IMR-90 (cell line): ENCODE data around the gene SUGCT. TPM values are rescaled to one million over a fixed set of nuclear protein-coding genes. Genes with fewer than 3 reads are reported as not detected.

Source experiments
- ATAC-seq: fragments of 200-7000 bp; cut with Tn5 transposase; 2 replicates; pipeline ENCODE4 v1.9.1; 2020; ENCODE audit warnings: low read depth, mild to moderate bottlenecking, moderate library complexity
- BruUV-seq: library from RNA; stranded (reverse); fragments of 400-500 nt; replicated peaks from 2 replicates; lab custom pipeline; 2021; lab: Mats Ljungman, UMichigan
- CTCF ChIA-PET: fragments of 300-600 bp; formaldehyde crosslinking; extraction: SDS; loops from one replicate; lab custom pipeline; 2021; ENCODE audit warnings: antibody characterized with exemption; lab: Yijun Ruan, JAX
- POLR2A ChIA-PET: fragments of 300-600 bp; sonication (Branson Sonifier 250); formaldehyde crosslinking; loops from one replicate; lab custom pipeline; 2022; ENCODE audit warnings: antibody characterized with exemption; ENCODE audit not compliant: unreplicated experiment; lab: Charles Lee
- DNase-seq: peaks from one replicate; pipeline ENCODE4 v3.0.0; 2013
- H2AFZ ChIP-seq: replicated peaks from 2 replicates; pipeline ENCODE3; 2013; ENCODE audit warnings: low read length, mild to moderate bottlenecking; ENCODE audit not compliant: poor library complexity
- H2AK5ac ChIP-seq: 2 replicates; pipeline ENCODE4 v1.6.1; 2013; ENCODE audit warnings: low read depth, low read length, inconsistent platforms
- H2AK9ac ChIP-seq: replicated peaks from 2 replicates; pipeline ENCODE3; 2013; ENCODE audit warnings: mild to moderate bottlenecking, low read depth, low read length, moderate library complexity; ENCODE audit not compliant: poor library complexity
- H2BK120ac ChIP-seq: 2 replicates; pipeline ENCODE4 v1.6.1; 2013; ENCODE audit warnings: low read depth, low read length, inconsistent platforms
- H2BK15ac ChIP-seq: 3 replicates; pipeline ENCODE4 v1.6.1; 2013; ENCODE audit warnings: low read depth, low read length, inconsistent platforms
- H2BK20ac ChIP-seq: 2 replicates; pipeline ENCODE4 v1.6.1; 2013; ENCODE audit warnings: low read depth, mild to moderate bottlenecking, inconsistent platforms, low read length, moderate library complexity
- H2BK5ac ChIP-seq: 2 replicates; pipeline ENCODE4 v1.6.1; 2013; ENCODE audit warnings: mild to moderate bottlenecking, low read depth, low read length, inconsistent platforms; ENCODE audit not compliant: poor library complexity, severe bottlenecking
- H3K14ac ChIP-seq: replicated peaks from 2 replicates; pipeline ENCODE4 v1.6.1; 2013; ENCODE audit warnings: low read depth, low read length, inconsistent platforms
- H3K18ac ChIP-seq: 2 replicates; pipeline ENCODE4 v1.6.1; 2013; ENCODE audit warnings: low read depth, low read length, control low read depth
- H3K23ac ChIP-seq: 2 replicates; pipeline ENCODE4 v1.6.1; 2013; ENCODE audit warnings: low read depth, low read length, inconsistent platforms
- H3K27ac ChIP-seq: 2 replicates; pipeline ENCODE4 v1.5.1; 2013; ENCODE audit warnings: mild to moderate bottlenecking, control low read depth, low read length; ENCODE audit not compliant: insufficient read depth
- H3K27me3 ChIP-seq: 2 replicates; pipeline ENCODE4 v1.6.1; 2013; ENCODE audit warnings: low read length; ENCODE audit not compliant: control insufficient read depth, insufficient read depth
- H3K36me3 ChIP-seq: 2 replicates; pipeline ENCODE4 v1.6.1; 2013; ENCODE audit warnings: low read length, mixed read lengths; ENCODE audit not compliant: control insufficient read depth, insufficient read depth
- H3K4ac ChIP-seq: 2 replicates; pipeline ENCODE4 v1.6.1; 2013; ENCODE audit warnings: low read depth, low read length, inconsistent platforms
- H3K4me1 ChIP-seq: 2 replicates; pipeline ENCODE4 v1.6.1; 2013; ENCODE audit warnings: low read length, mixed read lengths; ENCODE audit not compliant: control insufficient read depth, insufficient read depth
- H3K4me2 ChIP-seq: 2 replicates; pipeline ENCODE4 v1.6.1; 2013; ENCODE audit warnings: low read depth, mild to moderate bottlenecking, control low read depth, low read length, moderate library complexity
- H3K4me3 ChIP-seq: 2 replicates; pipeline ENCODE4 v1.5.1; 2013; ENCODE audit warnings: low read depth, mild to moderate bottlenecking, control low read depth, low read length, moderate library complexity; ENCODE audit not compliant: insufficient read depth
- H3K56ac ChIP-seq: 2 replicates; pipeline ENCODE4 v1.6.1; 2013; ENCODE audit warnings: low read length, inconsistent platforms; ENCODE audit not compliant: insufficient read depth; ENCODE audit errors: extremely low read depth
- H3K79me1 ChIP-seq, 2 experiments: 2 replicates each; pipeline ENCODE4 v1.6.1; 2013; ENCODE audit warnings: low read length in 2 of 2, inconsistent platforms in 1 of 2, low read depth in 1 of 2
- H3K9ac ChIP-seq: 2 replicates; pipeline ENCODE4 v1.6.1; 2013; ENCODE audit warnings: low read depth, low read length, control low read depth
- H3K9me1 ChIP-seq: 2 replicates; pipeline ENCODE4 v1.6.1; 2013; ENCODE audit warnings: low read length, inconsistent platforms; ENCODE audit not compliant: insufficient read depth
- H3K9me3 ChIP-seq: 2 replicates; pipeline ENCODE4 v1.6.1; 2013; ENCODE audit warnings: low read length; ENCODE audit not compliant: control insufficient read depth, insufficient read depth
- H4K20me1 ChIP-seq: 2 replicates; pipeline ENCODE4 v1.6.1; 2013; ENCODE audit warnings: low read length, inconsistent platforms; ENCODE audit not compliant: insufficient read depth
- H4K5ac ChIP-seq: 2 replicates; pipeline ENCODE4 v1.6.1; 2013; ENCODE audit warnings: mild to moderate bottlenecking, low read depth, low read length, control low read depth
- H4K8ac ChIP-seq, 2 experiments: 2 replicates each; pipeline ENCODE4 v1.6.1; 2013; ENCODE audit warnings: low read depth in 2 of 2, low read length in 2 of 2, control low read depth in 1 of 2, inconsistent platforms in 1 of 2
- H4K91ac ChIP-seq: 2 replicates; pipeline ENCODE4 v1.6.1; 2013; ENCODE audit warnings: low read depth, low read length, inconsistent platforms; ENCODE audit not compliant: insufficient read depth
- CEBPB ChIP-seq: IDR thresholded peaks from 2 replicates; pipeline ENCODE4 v1.6.1; 2012; ENCODE audit warnings: low read depth, low read length, improper control_type of control experiment
- WGBS, 2 experiments: methylation state at CpG; one replicate each; pipeline versions ENCODE4 v1.1.5 to v1.1.7; 2013; ENCODE audit warnings: missing lambda C conversion rate in 2 of 2; ENCODE audit not compliant: insufficient read length in 1 of 2; ENCODE audit errors: extremely low coverage in 2 of 2; 5-methylcytosine and 5-hydroxymethylcytosine counted together
- dilution Hi-C: fragments of 300-500 bp; cut with HindIII; formaldehyde crosslinking; loops from one replicate; pipeline ENCODE4 v1.14.3; 2018; ENCODE audit warnings: low sequenced_read_pairs; ENCODE audit not compliant: unreplicated experiment
- in situ Hi-C: fragments of 300-500 bp; cut with MboI; formaldehyde crosslinking; loops from 3 replicates; pipeline ENCODE4 v1.14.3; 2019; ENCODE audit warnings: low sequenced_read_pairs, inconsistent platforms, mixed read lengths
- intact Hi-C: fragments of 100-400 bp; cut with micrococcal nuclease; formaldehyde crosslinking; loops from 2 replicates; pipeline ENCODE4 v1.10.0; 2022
- polyA plus RNA-seq, 3 experiments: library from polyadenylated mRNA; depleted of rRNA; stranded (reverse); fragments of >200 nt; gene quantifications; 2 replicates each; pipeline ENCODE4 v1.2.3, GENCODE V29; 2012; ENCODE audit warnings: low replicate concordance in 1 of 3
- total RNA-seq: library from RNA; depleted of rRNA; stranded (reverse); fragments of >200 nt; gene quantifications from 2 replicates; pipeline ENCODE4 v1.2.3, GENCODE V29; 2012
- TF ChIP-seq, protein P1 (sequence below): fragments of 150-350 bp; IDR thresholded peaks from 2 replicates; pipeline ENCODE4 v1.6.1; 2017; ENCODE audit warnings: mild to moderate bottlenecking, antibody characterized with exemption, low read length, low read depth

Gene SUGCT
- total and polyA plus RNA-seq, 2 of the 4 experiments (the other 2 are of a cell fraction), result 5.9 to 8.3 TPM

DNA sequence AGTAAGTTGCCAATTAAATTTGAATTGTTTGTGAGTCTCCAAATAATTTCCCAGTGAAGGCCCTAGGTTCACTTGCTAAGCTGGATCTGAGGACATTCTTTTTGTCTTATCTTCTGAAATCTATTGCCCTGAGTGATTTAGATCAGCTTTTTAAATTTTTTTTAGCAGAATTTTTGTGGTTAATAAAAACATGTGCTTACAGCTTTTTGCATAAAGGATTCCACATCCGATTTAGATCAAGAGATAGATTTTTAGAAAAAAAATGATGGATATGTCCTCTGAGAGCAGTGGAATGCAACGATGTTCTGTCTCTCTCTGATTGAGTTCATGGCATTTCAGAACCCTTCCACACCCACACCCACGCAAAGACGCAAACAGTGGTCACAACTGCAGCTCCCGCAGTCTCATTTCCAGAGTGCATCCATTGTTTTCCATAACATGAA is 358.8 kb downstream of the SUGCT start:
- Histone ChIP-seq H3K4me1 (no peaks in the 10 kb centered on the region), H4K20me1 (no peaks in the 10 kb centered on the region), H4K91ac (no peak overlapping the region), H2BK15ac (no peak overlapping the region), H3K27me3 (no peaks in the 10 kb centered on the region), H3K56ac (no peak overlapping the region), H3K9ac (no peak overlapping the region), H2BK20ac (no peak overlapping the region), H2BK120ac (no peak overlapping the region; the same call in 1 of the 2 replicates), H3K14ac (no peak overlapping the region), H4K5ac (no peak overlapping the region), H3K9me3 (no peaks in the 10 kb centered on the region), H2AFZ (no peak overlapping the region), H3K23ac (no peak overlapping the region), H3K4ac (no peak overlapping the region), H3K9me1 (no peaks in the 10 kb centered on the region), H3K27ac (no peak overlapping the region), H2AK5ac (no peak overlapping the region), H3K4me3 (no peak overlapping the region), H4K8ac (no peak overlapping the region), H3K79me1 (no peaks in the 10 kb centered on the region; a peak in 1 of 4 replicates), H2AK9ac (no peak overlapping the region), H3K18ac (no peak overlapping the region), H2BK5ac (no peak overlapping the region), H3K4me2 (no peak overlapping the region), H3K36me3 (no peaks in the 10 kb centered on the region)
- no CpG with 5 or more reads among the region's 5 CpGs for WGBS, 2 experiments
- BruUV-seq, result no TSS peak
- intact Hi-C loops (no loop called here), dilution Hi-C loops (no loop called here), in situ Hi-C loops (no loop called here)
- ATAC-seq (no peak), DNase-seq (no peak)
- CTCF ChIA-PET, result interaction anchor here (1.2 kb wide), 1 partner anchor 10 kb away, joined by 7 read pairs; no protein-coding TSS in a partner anchor
- POLR2A ChIA-PET, result no interaction called here
- no peak for TF ChIP-seq CEBPB
- TF ChIP-seq, protein P1, sequence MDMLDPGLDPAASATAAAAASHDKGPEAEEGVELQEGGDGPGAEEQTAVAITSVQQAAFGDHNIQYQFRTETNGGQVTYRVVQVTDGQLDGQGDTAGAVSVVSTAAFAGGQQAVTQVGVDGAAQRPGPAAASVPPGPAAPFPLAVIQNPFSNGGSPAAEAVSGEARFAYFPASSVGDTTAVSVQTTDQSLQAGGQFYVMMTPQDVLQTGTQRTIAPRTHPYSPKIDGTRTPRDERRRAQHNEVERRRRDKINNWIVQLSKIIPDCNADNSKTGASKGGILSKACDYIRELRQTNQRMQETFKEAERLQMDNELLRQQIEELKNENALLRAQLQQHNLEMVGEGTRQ, result no peak
